CD4-positive, alpha-beta T cell (primary cell): ENCODE measurements around the gene CGREF1. TPM values are rescaled to one million over a fixed set of nuclear protein-coding genes. Genes with fewer than 3 reads are reported as not detected.
A peak's percentile ranks its signal among the peaks of the same experiment; 100 is the strongest.

Experiments used
- ATAC-seq: fragments of 200-7000 bp; cut with Tn5 transposase; one replicate; pipeline ENCODE4 v1.10.0; 2022; ENCODE audit warnings: mild to moderate bottlenecking; ENCODE audit not compliant: poor library complexity
- CTCF ChIA-PET: fragments of 350-600 bp; sonication (Branson Sonifier 250); formaldehyde crosslinking; loops from one replicate; lab custom pipeline; 2021; ENCODE audit warnings: antibody characterized with exemption, inconsistent platforms; lab: Charles Lee
- POLR2A ChIA-PET: fragments of 350-600 bp; sonication (Branson Sonifier 250); formaldehyde crosslinking; loops from one replicate; lab custom pipeline; 2021; ENCODE audit warnings: antibody characterized with exemption, inconsistent platforms; lab: Charles Lee
- DNase-seq, 14 experiments: peaks; one replicate each; pipeline ENCODE4 v3.0.0-alpha.2; 2013 to 2020; ENCODE audit warnings: mixed read lengths in 2 of 14
- H3K27ac ChIP-seq, 2 donors: one replicate each; pipeline versions ENCODE4 v1.5.1 to v1.7.0; 2013; ENCODE audit warnings: low read length in 2 of 2, low read depth in 1 of 2, mild to moderate bottlenecking in 1 of 2
- H3K27me3 ChIP-seq, 2 experiments: 1 replicate in 1 of 2; 2 replicates in 1 of 2; pipeline versions ENCODE4 v1.6.1 to v1.7.0; 2013; ENCODE audit warnings: low read length in 2 of 2, control low read depth in 1 of 2, mild to moderate bottlenecking in 1 of 2, moderate library complexity in 1 of 2; ENCODE audit not compliant: insufficient read depth in 2 of 2, control insufficient read depth in 1 of 2
- H3K36me3 ChIP-seq: one replicate; pipeline ENCODE4 v1.6.1; 2013; ENCODE audit warnings: low read length, control low read depth; ENCODE audit not compliant: insufficient read depth
- H3K4me1 ChIP-seq: one replicate; pipeline ENCODE4 v1.6.1; 2013; ENCODE audit warnings: low read length, control low read depth; ENCODE audit not compliant: insufficient read depth
- H3K4me3 ChIP-seq: one replicate; pipeline ENCODE4 v1.5.1; 2013; ENCODE audit warnings: mild to moderate bottlenecking, low read length, moderate library complexity
- H3K9me3 ChIP-seq, 2 experiments: 1 replicate in 1 of 2; 2 replicates in 1 of 2; pipeline versions ENCODE4 v1.6.1 to v1.7.0; 2013; ENCODE audit warnings: low read length in 2 of 2, mild to moderate bottlenecking in 2 of 2, control low read depth in 1 of 2, moderate library complexity in 1 of 2; ENCODE audit not compliant: control insufficient read depth in 1 of 2, insufficient read depth in 1 of 2
- H3K27ac Mint-ChIP-seq: one replicate; pipeline ENCODE4 v1.8.0; 2020; ENCODE audit warnings: mixed read lengths
- H3K27me3 Mint-ChIP-seq: one replicate; pipeline ENCODE4 v1.8.0; 2021; ENCODE audit warnings: mixed read lengths
- H3K36me3 Mint-ChIP-seq: one replicate; pipeline ENCODE4 v1.8.0; 2021; ENCODE audit warnings: low read depth, mixed read lengths
- H3K4me1 Mint-ChIP-seq: one replicate; pipeline ENCODE4 v1.8.0; 2021; ENCODE audit warnings: low read depth, mixed read lengths
- H3K4me3 Mint-ChIP-seq: one replicate; pipeline ENCODE4 v1.8.0; 2020; ENCODE audit warnings: mild to moderate bottlenecking, mixed read lengths
- H3K9me3 Mint-ChIP-seq: one replicate; pipeline ENCODE4 v1.8.0; 2020; ENCODE audit warnings: mixed read lengths
- intact Hi-C, 2 experiments: fragments of 100-400 bp; cut with DNase I in 1 of 2; cut with micrococcal nuclease in 1 of 2; formaldehyde crosslinking; loops; one replicate each; pipeline versions ENCODE4 v1.15.1 to v1.9.0; 2023 to 2025; cut with DNase I, micrococcal nuclease
- total RNA-seq, 174 experiments: library from RNA in 2 of 174; stranded (reverse) in 2 of 174; gene quantifications; one replicate each; pipeline ENCODE4 v1.2.3 and lab custom pipeline; 2021 to 2026
- TF ChIP-seq, protein P1 (sequence below): fragments of 200-600 bp; IDR thresholded peaks from one replicate; pipeline ENCODE4 v1.8.0; 2022; ENCODE audit warnings: antibody characterized with exemption, mild to moderate bottlenecking

CGREF1 gene
- total RNA-seq, 2 experiments from 2014 or later, result not detected

- H3K36me3 Mint-ChIP-seq, result peaks cover 11% of the 10 kb centered on the region
- Histone ChIP-seq H3K4me3 (no peak overlapping the region), H3K36me3 (peaks cover 2% of the 10 kb centered on the region), H3K9me3 (no peaks in the 10 kb centered on the region), H3K27ac (peak overlapping the region in 1 of 2 donors; percentile 22), H3K4me1 (peaks cover 48% of the 10 kb centered on the region), H3K27me3 (no peaks in the 10 kb centered on the region)
- H3K27ac Mint-ChIP-seq, result peak overlapping the region; percentile 73
- H3K9me3 Mint-ChIP-seq, result no peaks in the 10 kb centered on the region
- POLR2A ChIA-PET, result interaction anchor here (10.6 to 13.4 kb wide), 2 partner anchors 9 to 20 kb away, joined by 161 to 301 read pairs; partner anchors contain the start of genes AGBL5 and KHK
- ATAC-seq (no peak), DNase-seq (peak in 13 of 14 experiments; percentile 38 to 80 (median 53))
- peaks cover 69% of the 10 kb centered on the region for H3K4me1 Mint-ChIP-seq
- H3K4me3 Mint-ChIP-seq, result peak overlapping the region; percentile 80
- TF ChIP-seq, protein P1, sequence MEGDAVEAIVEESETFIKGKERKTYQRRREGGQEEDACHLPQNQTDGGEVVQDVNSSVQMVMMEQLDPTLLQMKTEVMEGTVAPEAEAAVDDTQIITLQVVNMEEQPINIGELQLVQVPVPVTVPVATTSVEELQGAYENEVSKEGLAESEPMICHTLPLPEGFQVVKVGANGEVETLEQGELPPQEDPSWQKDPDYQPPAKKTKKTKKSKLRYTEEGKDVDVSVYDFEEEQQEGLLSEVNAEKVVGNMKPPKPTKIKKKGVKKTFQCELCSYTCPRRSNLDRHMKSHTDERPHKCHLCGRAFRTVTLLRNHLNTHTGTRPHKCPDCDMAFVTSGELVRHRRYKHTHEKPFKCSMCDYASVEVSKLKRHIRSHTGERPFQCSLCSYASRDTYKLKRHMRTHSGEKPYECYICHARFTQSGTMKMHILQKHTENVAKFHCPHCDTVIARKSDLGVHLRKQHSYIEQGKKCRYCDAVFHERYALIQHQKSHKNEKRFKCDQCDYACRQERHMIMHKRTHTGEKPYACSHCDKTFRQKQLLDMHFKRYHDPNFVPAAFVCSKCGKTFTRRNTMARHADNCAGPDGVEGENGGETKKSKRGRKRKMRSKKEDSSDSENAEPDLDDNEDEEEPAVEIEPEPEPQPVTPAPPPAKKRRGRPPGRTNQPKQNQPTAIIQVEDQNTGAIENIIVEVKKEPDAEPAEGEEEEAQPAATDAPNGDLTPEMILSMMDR, result no peak
- CTCF ChIA-PET, result interaction anchor here (0.9 kb wide), 1 partner anchor 113 kb away, joined by 3 read pairs; no protein-coding TSS in a partner anchor
- no peaks in the 10 kb centered on the region for H3K27me3 Mint-ChIP-seq
- intact Hi-C loops, result loop anchor here in 1 of 2 experiments (5.0 kb wide), 2 partner anchors 57 to 137 kb away; partner anchors contain the start of genes ATRAID, PREB and SLC5A6
Observed at GRCh38 chr2:27074738-27075565, 44.0 kb downstream of the CGREF1 start.

DNA sequence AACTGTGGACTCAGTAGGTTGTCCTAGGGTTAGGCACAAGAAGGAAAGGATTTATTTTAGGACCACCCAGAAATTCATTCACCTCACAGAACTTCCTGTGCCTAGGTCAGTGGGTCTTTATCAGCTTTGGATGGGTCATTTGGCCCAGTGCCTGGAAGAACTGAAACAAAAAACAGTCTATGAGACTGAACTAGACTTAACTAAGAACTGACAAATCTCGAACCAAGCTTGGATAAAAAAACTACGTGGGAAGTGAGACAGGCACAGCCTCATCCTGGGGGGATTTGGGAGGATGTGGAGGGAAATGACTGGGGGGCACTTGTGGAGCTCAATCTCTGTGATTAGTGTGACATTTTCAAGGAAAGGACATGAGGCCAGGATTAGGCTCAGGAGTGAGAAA lies 45.1 kb downstream of the CGREF1 start:
- Mint-ChIP-seq H3K27ac (peak overlapping the region; percentile 73), H3K4me1 (peaks cover 80% of the 10 kb centered on the region), H3K36me3 (peaks cover 22% of the 10 kb centered on the region), H3K4me3 (peak overlapping the region; percentile 86), H3K27me3 (no peaks in the 10 kb centered on the region), H3K9me3 (no peaks in the 10 kb centered on the region)
- H3K27me3 ChIP-seq, result no peaks in the 10 kb centered on the region
- peaks cover 60% of the 10 kb centered on the region for H3K4me1 ChIP-seq
- ChIA-PET CTCF (interaction anchor here (0.6 to 1.3 kb wide), 4 partner anchors 13 to 302 kb away, joined by 3 to 8 read pairs (median 3); partner anchors contain the start of gene KHK), POLR2A (interaction anchor here (10.6 to 13.4 kb wide), 2 partner anchors 10 to 18 kb away, joined by 161 to 301 read pairs; partner anchors contain the start of genes AGBL5 and KHK)
- no peak overlapping the region for H3K4me3 ChIP-seq
- no peak for ATAC-seq
- TF ChIP-seq, protein P1, result no peak
- H3K27ac ChIP-seq, result no peak overlapping the region
- peaks cover 14% of the 10 kb centered on the region for H3K36me3 ChIP-seq
- H3K9me3 ChIP-seq, result no peaks in the 10 kb centered on the region
- DNase-seq, result no peak
- intact Hi-C loops, result loop anchor here in 1 of 2 experiments (5.0 kb wide), 2 partner anchors 59 to 139 kb away; partner anchors contain the start of genes ATRAID, PREB and SLC5A6

- peaks cover 69% of the 10 kb centered on the region for H3K4me1 ChIP-seq
- peaks cover 23% of the 10 kb centered on the region for H3K36me3 ChIP-seq
- no peaks in the 10 kb centered on the region for H3K9me3 Mint-ChIP-seq
- no peak for DNase-seq
- TF ChIP-seq, protein P1, result no peak
- H3K27me3 Mint-ChIP-seq, result no peaks in the 10 kb centered on the region
- ATAC-seq, result no peak
- peak overlapping the region; percentile 81 for H3K27ac Mint-ChIP-seq
- no peak overlapping the region for H3K4me3 ChIP-seq
- peaks cover 31% of the 10 kb centered on the region for H3K36me3 Mint-ChIP-seq
- POLR2A ChIA-PET, result interaction anchor here (2.2 to 13.4 kb wide), 4 partner anchors 11 to 139 kb away, joined by 6 to 301 read pairs (median 87); partner anchors contain the start of genes AGBL5, ATRAID, KHK and PREB
- H3K27me3 ChIP-seq, result no peaks in the 10 kb centered on the region
- CTCF ChIA-PET, result interaction anchor here (0.5 to 1.3 kb wide), 2 partner anchors 13 to 35 kb away, joined by 3 to 8 read pairs; partner anchors contain the start of gene KHK
- H3K4me1 Mint-ChIP-seq, result peaks cover 89% of the 10 kb centered on the region
- H3K9me3 ChIP-seq, result no peaks in the 10 kb centered on the region
- peak overlapping the region; percentile 86 for H3K4me3 Mint-ChIP-seq
- intact Hi-C loops, result loop anchor here in 1 of 2 experiments (1.0 to 5.0 kb wide), 3 partner anchors 7 to 139 kb away; partner anchors contain the start of genes ATRAID, PREB and SLC5A6
- peak overlapping the region in 1 of 2 donors; percentile 78 for H3K27ac ChIP-seq
Observed at GRCh38 chr2:27072920-27073319, 46.0 kb downstream of the CGREF1 start.
